Pancreas (tissue), 10 donors: ENCODE data around the gene BDKRB1. TPM values are rescaled to one million over a fixed set of nuclear protein-coding genes. Genes with fewer than 3 reads are reported as not detected.

Experiments used
- ATAC-seq, 4 donors: fragments of 200-7000 bp; cut with Tn5 transposase; one replicate each; pipeline versions ENCODE4 v1.8.0 to v1.9.1; 2020; ENCODE audit warnings: mild to moderate bottlenecking in 4 of 4, moderate library complexity in 4 of 4
- DNase-seq, 6 donors: peaks; one replicate each; pipeline ENCODE4 v3.0.0-alpha.2; 2020
- FAIRE-seq: peaks from 2 replicates; lab custom pipeline; 2012; peaks lifted over from hg19 to GRCh38; lab: Jason Lieb, UNC
- H3K27ac ChIP-seq, 4 donors: fragments of 200-600 bp; sonication (generic); 1 replicate in 3 of 4; 2 replicates in 1 of 4; pipeline versions ENCODE4 v1.5.0 to v1.8.0; 2020
- H3K27me3 ChIP-seq, 4 donors: fragments of 200-600 bp; one replicate each; pipeline ENCODE4 v1.8.0; 2021
- H3K36me3 ChIP-seq, 3 donors: fragments of 200-600 bp; sonication (generic) in 1 of 3; one replicate each; pipeline versions ENCODE4 v1.5.0 to v1.8.0; 2020 to 2021
- H3K4me1 ChIP-seq, 3 donors: fragments of 200-600 bp; one replicate each; pipeline ENCODE4 v1.8.0; 2021
- H3K4me3 ChIP-seq, 4 donors: fragments of 200-600 bp; sonication (generic) in 2 of 4; one replicate each; pipeline versions ENCODE4 v1.5.0 to v1.8.0; 2020 to 2021
- H3K9me3 ChIP-seq, 4 donors: fragments of 200-600 bp; one replicate each; pipeline ENCODE4 v1.8.0; 2021
- WGBS, 2 donors: extraction: QIAGEN DNeasy Blood & Tissue Kit; methylation state at CpG; one replicate each; pipeline ENCODE4 v1.1.7; 2013; 5-methylcytosine and 5-hydroxymethylcytosine counted together
- intact Hi-C, 3 donors: fragments of 100-400 bp; cut with DNase I; formaldehyde crosslinking; loops; one replicate each; pipeline versions ENCODE4 v1.11.1 to v1.14.2; 2022
- polyA plus RNA-seq, 2 donors: library from polyadenylated mRNA; stranded (reverse); fragments of 200-250 nt; gene quantifications; one replicate each; pipeline ENCODE4 v1.2.3, GENCODE V29; 2013
- total RNA-seq, 6 donors: library from RNA; stranded (reverse); fragmentation: NEBNext Ultra II Directional in 4 of 6; extraction: Animal tissue kit (Norgen Biotek cat#: 25700) in 4 of 6; gene quantifications; one replicate each; pipeline versions ENCODE4 v1.2.1 to v1.2.4, GENCODE V29; 2021 to 2023
- TF ChIP-seq, protein P1 (sequence below), 4 donors: fragments of 200-600 bp; sonication (generic) in 3 of 4; IDR thresholded peaks; one replicate each; pipeline versions ENCODE4 v1.5.0 to v1.8.0; 2021; ENCODE audit warnings: antibody characterized with exemption in 4 of 4
- donor health status: healthy with polysubstance abuse.
- donor health status: DM: no; HTN: no; CAD: no; lungs with moderate emphysema.
- donor health status: DM: no; HTN: no; CAD: no.
- donor health status: control.
- donor health status: control.
- donor health status: Bipolar disorder and iron deficiency.
- donor health status: DM: yes; HTN: yes; CAD: no.
- donor health status: DM: no; HTN: no; CAD: no.
- donor health status: DM: no; HTN: no; CAD: no.
- donor health status: DM: yes; HTN: yes; CAD: no.

BDKRB1 gene
- total and polyA plus RNA-seq, 8 donors, result 0.12 to 4.5 (median 0.72) TPM

DNA sequence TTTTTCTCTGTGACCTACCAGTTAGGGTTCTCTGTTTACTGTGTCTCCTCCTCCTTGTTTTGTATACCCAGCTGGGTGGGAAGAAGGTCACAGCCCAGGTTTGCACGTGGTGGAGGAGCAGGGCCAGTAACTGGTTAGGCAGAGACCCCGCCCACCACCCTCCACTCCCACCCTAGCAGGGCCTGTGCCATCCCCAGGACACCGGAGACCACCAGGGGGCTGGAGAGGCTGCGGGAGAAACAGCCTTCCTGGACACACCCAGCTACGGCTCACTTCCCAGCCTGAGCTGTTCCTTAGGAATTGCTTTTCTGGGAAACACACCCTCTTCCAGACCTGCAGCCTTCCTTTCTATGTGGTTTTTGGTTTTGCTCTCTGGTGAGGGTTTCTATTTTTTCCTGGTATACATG lies 30.3 kb upstream of the BDKRB1 start:
- Histone ChIP-seq H3K9me3 (no peaks in the 10 kb centered on the region), H3K36me3 (no peaks in the 10 kb centered on the region), H3K4me1 (no peaks in the 10 kb centered on the region), H3K4me3 (no peak overlapping the region), H3K27me3 (no peaks in the 10 kb centered on the region), H3K27ac (no peak overlapping the region)
- TF ChIP-seq, protein P1, sequence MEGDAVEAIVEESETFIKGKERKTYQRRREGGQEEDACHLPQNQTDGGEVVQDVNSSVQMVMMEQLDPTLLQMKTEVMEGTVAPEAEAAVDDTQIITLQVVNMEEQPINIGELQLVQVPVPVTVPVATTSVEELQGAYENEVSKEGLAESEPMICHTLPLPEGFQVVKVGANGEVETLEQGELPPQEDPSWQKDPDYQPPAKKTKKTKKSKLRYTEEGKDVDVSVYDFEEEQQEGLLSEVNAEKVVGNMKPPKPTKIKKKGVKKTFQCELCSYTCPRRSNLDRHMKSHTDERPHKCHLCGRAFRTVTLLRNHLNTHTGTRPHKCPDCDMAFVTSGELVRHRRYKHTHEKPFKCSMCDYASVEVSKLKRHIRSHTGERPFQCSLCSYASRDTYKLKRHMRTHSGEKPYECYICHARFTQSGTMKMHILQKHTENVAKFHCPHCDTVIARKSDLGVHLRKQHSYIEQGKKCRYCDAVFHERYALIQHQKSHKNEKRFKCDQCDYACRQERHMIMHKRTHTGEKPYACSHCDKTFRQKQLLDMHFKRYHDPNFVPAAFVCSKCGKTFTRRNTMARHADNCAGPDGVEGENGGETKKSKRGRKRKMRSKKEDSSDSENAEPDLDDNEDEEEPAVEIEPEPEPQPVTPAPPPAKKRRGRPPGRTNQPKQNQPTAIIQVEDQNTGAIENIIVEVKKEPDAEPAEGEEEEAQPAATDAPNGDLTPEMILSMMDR (IDR thresholded peaks at IDR 0.05), result no peak
- no peak for DNase-seq
- intact Hi-C loops, result no loop called here
- 49 to 56% methylated on average over 5 of the region's 5 CpGs for WGBS, 2 donors
- peak in 2 of 4 donors; percentile 24 to 28 for ATAC-seq
- no peak for FAIRE-seq

DNA sequence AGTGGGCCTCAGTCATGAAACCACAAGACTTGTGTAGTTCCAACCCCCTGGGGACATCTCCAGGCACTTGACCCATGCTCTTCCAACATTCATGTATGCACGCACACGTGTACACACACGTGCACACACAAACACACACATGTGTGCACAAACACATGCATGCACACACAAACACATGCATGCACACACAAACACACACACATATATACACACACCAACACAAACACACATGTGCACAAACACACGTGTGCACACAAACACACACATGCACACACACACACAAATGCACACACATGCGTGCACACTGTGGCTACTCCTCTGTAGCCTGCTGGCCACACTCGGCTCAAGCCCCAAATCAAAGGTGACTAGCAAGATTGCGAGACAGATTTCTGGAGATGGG lies 28.6 kb upstream of the BDKRB1 start:
- intact Hi-C loops, result no loop called here
- TF ChIP-seq, protein P1 (IDR thresholded peaks at IDR 0.05), result no peak
- no peaks in the 10 kb centered on the region for H3K4me1 ChIP-seq
- H3K9me3 ChIP-seq, result no peaks in the 10 kb centered on the region
- H3K27ac ChIP-seq, result no peak overlapping the region
- H3K36me3 ChIP-seq, result no peaks in the 10 kb centered on the region
- DNase-seq (no peak), ATAC-seq (no peak), FAIRE-seq (no peak)
- H3K27me3 ChIP-seq, result no peaks in the 10 kb centered on the region
- 81 to 91% methylated on average over 7 of the region's 7 CpGs for WGBS, 2 donors
- H3K4me3 ChIP-seq, result no peak overlapping the region

DNA sequence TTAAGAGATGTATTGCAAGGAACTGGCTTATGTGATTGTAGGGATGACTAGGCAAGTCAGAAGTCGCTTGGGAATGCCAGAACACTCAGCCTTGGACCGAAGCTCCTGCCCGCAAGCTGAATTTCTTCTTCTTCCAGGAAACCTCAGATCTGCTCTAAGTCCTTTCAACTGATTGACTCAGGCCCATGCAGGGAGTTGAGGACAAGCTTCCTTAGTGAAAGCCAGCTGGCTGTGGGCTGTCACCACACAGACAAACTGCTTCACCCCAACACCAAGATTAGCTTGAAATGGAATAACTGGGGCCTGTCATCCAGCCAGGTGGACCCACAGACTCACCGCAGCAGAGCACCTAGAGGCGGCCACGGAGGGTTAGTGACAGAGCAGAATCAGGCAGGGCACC lies 26.7 kb upstream of the BDKRB1 start:
- Histone ChIP-seq H3K36me3 (no peaks in the 10 kb centered on the region), H3K4me3 (no peak overlapping the region), H3K4me1 (no peaks in the 10 kb centered on the region), H3K27ac (no peak overlapping the region), H3K27me3 (no peaks in the 10 kb centered on the region), H3K9me3 (no peaks in the 10 kb centered on the region)
- no peak for ATAC-seq
- DNase-seq, result no peak
- TF ChIP-seq, protein P1 (IDR thresholded peaks at IDR 0.05), result no peak
- FAIRE-seq, result no peak
- 93 to 97% methylated on average over 6 of the region's 6 CpGs for WGBS, 2 donors
- intact Hi-C loops, result no loop called here

DNA sequence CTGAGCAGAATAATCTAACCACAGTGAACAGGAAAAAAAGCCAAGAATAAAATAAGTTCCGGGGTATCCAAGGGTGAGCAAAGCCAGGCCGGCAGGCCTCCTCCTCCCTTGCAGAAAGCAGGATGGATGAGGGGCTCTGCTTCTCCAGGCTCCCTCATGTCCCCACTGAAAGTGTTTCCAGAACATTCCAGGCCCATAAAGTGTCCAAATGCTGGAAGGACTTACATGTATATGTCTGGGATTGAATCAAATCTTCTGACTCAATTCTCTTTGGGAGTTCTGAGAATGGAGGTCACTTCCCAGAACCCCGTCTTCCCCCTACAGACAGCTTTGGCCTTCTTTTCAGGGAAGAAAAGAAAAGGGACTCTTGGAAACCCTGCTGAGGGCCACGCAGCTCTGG lies 25.0 kb upstream of the BDKRB1 start:
- intact Hi-C loops, result no loop called here
- H3K4me3 ChIP-seq, result no peak overlapping the region
- H3K9me3 ChIP-seq, result no peaks in the 10 kb centered on the region
- no peaks in the 10 kb centered on the region for H3K27me3 ChIP-seq
- ATAC-seq (peak in 1 of 4 donors; percentile 11), DNase-seq (no peak), FAIRE-seq (no peak)
- 78 to 89% methylated on average over 4 of the region's 4 CpGs for WGBS, 2 donors
- H3K4me1 ChIP-seq, result no peaks in the 10 kb centered on the region
- TF ChIP-seq, protein P1 (IDR thresholded peaks at IDR 0.05), result no peak
- H3K27ac ChIP-seq, result no peak overlapping the region
- no peaks in the 10 kb centered on the region for H3K36me3 ChIP-seq

DNA sequence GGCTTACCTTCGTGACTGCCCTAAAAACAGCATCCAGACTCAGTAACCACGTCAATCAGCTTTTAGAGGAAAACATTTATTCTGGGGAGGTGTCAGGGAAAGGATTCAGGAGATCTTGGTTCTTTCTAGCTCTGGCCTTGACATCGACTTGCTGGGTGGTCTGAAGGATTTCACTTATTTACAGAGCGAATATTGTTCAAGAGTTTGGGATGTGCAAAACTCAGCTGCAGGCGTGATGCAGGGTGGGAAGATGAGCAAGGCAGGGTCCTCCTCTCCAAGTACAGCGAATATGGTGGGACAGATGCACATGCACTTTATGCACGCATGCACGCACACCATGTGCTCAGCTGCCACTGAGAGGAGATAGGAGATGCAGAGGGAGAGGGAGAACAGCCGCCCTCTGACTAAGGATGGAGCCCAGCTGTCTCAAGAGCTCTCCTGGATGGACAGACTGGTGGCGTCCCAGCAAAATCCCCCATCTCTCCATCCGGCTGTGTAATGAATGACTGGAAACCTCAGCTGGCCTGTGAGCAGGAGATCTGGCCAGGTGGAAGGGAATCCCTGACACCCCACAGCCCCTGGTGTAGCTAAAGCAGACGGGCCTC lies 24.4 kb upstream of the BDKRB1 start:
- Histone ChIP-seq H3K27ac (no peak overlapping the region), H3K27me3 (no peaks in the 10 kb centered on the region), H3K4me3 (no peak overlapping the region), H3K4me1 (no peaks in the 10 kb centered on the region), H3K36me3 (no peaks in the 10 kb centered on the region), H3K9me3 (no peaks in the 10 kb centered on the region)
- DNase-seq (no peak), FAIRE-seq (no peak), ATAC-seq (no peak)
- 75 to 90% methylated on average over 12 of the region's 12 CpGs for WGBS, 2 donors
- TF ChIP-seq, protein P1 (IDR thresholded peaks at IDR 0.05), result no peak
- intact Hi-C loops, result no loop called here
